B cell (primary cell): Measurements from ENCODE around the gene SCAMP3. TPM values are rescaled to one million over a fixed set of nuclear protein-coding genes. Genes with fewer than 3 reads are reported as not detected.

Experiments used
- ATAC-seq: fragments of 200-7000 bp; cut with Tn5 transposase; one replicate; pipeline ENCODE4 v1.10.0; 2021; ENCODE audit warnings: low read depth, mild to moderate bottlenecking, moderate number of reproducible peaks, moderate library complexity
- CTCF ChIA-PET: fragments of 350-600 bp; sonication (Branson Sonifier 250); formaldehyde crosslinking; loops from one replicate; lab custom pipeline; 2021; ENCODE audit warnings: antibody characterized with exemption, inconsistent platforms; lab: Charles Lee
- POLR2A ChIA-PET: fragments of 350-600 bp; sonication (Branson Sonifier 250); formaldehyde crosslinking; loops from one replicate; lab custom pipeline; 2021; ENCODE audit warnings: antibody characterized with exemption; lab: Charles Lee
- DNase-seq: peaks from one replicate; pipeline ENCODE4 v3.0.0; 2013
- H2AFZ ChIP-seq: 2 replicates; pipeline ENCODE4 v1.6.1; 2012; ENCODE audit warnings: mild to moderate bottlenecking, low read depth, low read length; ENCODE audit not compliant: insufficient read depth, poor library complexity, severe bottlenecking
- H3K27ac ChIP-seq, 2 donors: 1 replicate in 1 of 2; 2 replicates in 1 of 2; pipeline ENCODE4 v1.5.1; 2012 to 2013; ENCODE audit warnings: low read length in 2 of 2, mild to moderate bottlenecking in 2 of 2, moderate library complexity in 1 of 2
- H3K27me3 ChIP-seq, 4 experiments: fragments of 200-600 bp in 1 of 4; sonication (generic) in 1 of 4; replicated peaks in 1 of 4; 1 replicate in 2 of 4; 2 replicates in 2 of 4; pipeline versions ENCODE4 v1.6.1 to v1.7.0; 2013 to 2016; ENCODE audit warnings: low read length in 3 of 4, mild to moderate bottlenecking in 2 of 4, mixed read lengths in 1 of 4, moderate library complexity in 1 of 4; ENCODE audit not compliant: insufficient read depth in 4 of 4, control insufficient read depth in 3 of 4; ENCODE audit errors: control extremely low read depth in 1 of 4
- H3K36me3 ChIP-seq, 2 experiments: replicated peaks in 1 of 2; 1 replicate in 1 of 2; 2 replicates in 1 of 2; pipeline versions ENCODE4 v1.6.1 to v1.7.1; 2013; ENCODE audit warnings: low read length in 1 of 2; ENCODE audit not compliant: insufficient read depth in 2 of 2, control insufficient read depth in 1 of 2; ENCODE audit errors: control extremely low read depth in 1 of 2, extremely low read depth in 1 of 2
- H3K4me1 ChIP-seq, 2 donors: fragments of 200-600 bp in 1 of 2; sonication (generic) in 1 of 2; 1 replicate in 1 of 2; 2 replicates in 1 of 2; pipeline versions ENCODE4 v1.5.1 to v1.6.1; 2013 to 2017; ENCODE audit warnings: low read length in 2 of 2; ENCODE audit not compliant: control insufficient read depth in 2 of 2, insufficient read depth in 2 of 2
- H3K4me2 ChIP-seq: replicated peaks from 2 replicates; pipeline ENCODE3; 2012; ENCODE audit warnings: mild to moderate bottlenecking, low read depth, low read length; ENCODE audit not compliant: poor library complexity, severe bottlenecking
- H3K4me3 ChIP-seq, 5 experiments: fragments of 200-600 bp in 1 of 5; sonication (generic) in 1 of 5; 1 replicate in 3 of 5; 2 replicates in 2 of 5; pipeline versions ENCODE4 v1.5.1 to v1.7.0; 2011 to 2016; ENCODE audit warnings: low read length in 4 of 5, mild to moderate bottlenecking in 4 of 5, low read depth in 2 of 5, control low read depth in 1 of 5, moderate library complexity in 1 of 5; ENCODE audit not compliant: insufficient read depth in 1 of 5; ENCODE audit errors: control extremely low read depth in 1 of 5, extremely low read depth in 1 of 5
- H3K79me2 ChIP-seq: fragments of 200-600 bp; sonication (generic); one replicate; pipeline ENCODE4 v1.6.0; 2016; ENCODE audit warnings: low read length; ENCODE audit not compliant: control insufficient read depth, insufficient read depth
- H3K9ac ChIP-seq: fragments of 200-600 bp; sonication (generic); 2 replicates; pipeline ENCODE4 v1.6.1; 2017; ENCODE audit warnings: mild to moderate bottlenecking, low read length, moderate library complexity
- H3K9me3 ChIP-seq, 3 donors: one replicate each; pipeline versions ENCODE4 v1.6.1 to v1.7.1; 2013; ENCODE audit warnings: low read length in 2 of 3; ENCODE audit not compliant: control insufficient read depth in 2 of 3, insufficient read depth in 1 of 3; ENCODE audit errors: control extremely low read depth in 1 of 3
- H4K20me1 ChIP-seq: 2 replicates; pipeline ENCODE4 v1.6.0; 2012; ENCODE audit warnings: mild to moderate bottlenecking, low read length; ENCODE audit not compliant: insufficient read depth, control insufficient read depth, poor library complexity, severe bottlenecking
- H3K27ac Mint-ChIP-seq: one replicate; pipeline ENCODE4 v1.8.0; 2021; ENCODE audit warnings: mixed read lengths
- H3K27me3 Mint-ChIP-seq: one replicate; pipeline ENCODE4 v1.8.0; 2021; ENCODE audit warnings: mixed read lengths
- H3K4me1 Mint-ChIP-seq: one replicate; pipeline ENCODE4 v1.8.0; 2021; ENCODE audit warnings: mixed read lengths
- H3K4me3 Mint-ChIP-seq: one replicate; pipeline ENCODE4 v1.8.0; 2021; ENCODE audit warnings: mixed read lengths
- H3K9me3 Mint-ChIP-seq: one replicate; pipeline ENCODE4 v1.8.0; 2022; ENCODE audit warnings: mixed read lengths; ENCODE audit not compliant: insufficient read depth
- CTCF ChIP-seq: fragments of 200-600 bp; IDR thresholded peaks from one replicate; pipeline ENCODE4 v1.8.0; 2022; ENCODE audit warnings: antibody characterized with exemption, mild to moderate bottlenecking
- EZH2 ChIP-seq: IDR thresholded peaks from 2 replicates; pipeline ENCODE4 v1.6.1; 2012; ENCODE audit warnings: borderline replicate concordance, low read depth, mild to moderate bottlenecking, moderate library complexity, low read length; ENCODE audit not compliant: insufficient read depth, poor library complexity, severe bottlenecking
- WGBS: methylation state at CpG from one replicate; pipeline ENCODE4 v1.1.5; 2013; ENCODE audit warnings: missing lambda C conversion rate; ENCODE audit not compliant: insufficient coverage; 5-methylcytosine and 5-hydroxymethylcytosine counted together
- intact Hi-C: fragments of 100-400 bp; cut with micrococcal nuclease; formaldehyde crosslinking; loops from one replicate; pipeline ENCODE4 v1.10.0; 2022
- polyA plus RNA-seq: library from polyadenylated mRNA; depleted of rRNA; stranded (reverse); fragments of >200 nt; gene quantifications from 2 replicates; pipeline ENCODE4 v1.2.3, GENCODE V29; 2012
- total RNA-seq, 2 donors: library from RNA; stranded (reverse); fragments of 120-200 nt in 1 of 2; gene quantifications; 1 replicate in 1 of 2; 2 replicates in 1 of 2; pipeline versions ENCODE4 v1.2.3 to v1.2.4, GENCODE V29; 2013 to 2022

The SCAMP3 gene
- total and polyA plus RNA-seq, 2 donors (not counting 1 experiment from before 2014, with no cell fraction given): 79.8 to 107 TPM

GRCh38 chr1:155304558-155305063, 42.5 kb upstream of the SCAMP3 start:
- Histone ChIP-seq H3K9me3 (peaks cover 0 to under 1% (median 0%) of the 10 kb centered on the region in 3 donors), H3K27me3 (no peaks in the 10 kb centered on the region), H3K27ac (no peak overlapping the region), H3K4me2 (no peak overlapping the region), H2AFZ (no peak overlapping the region), H4K20me1 (no peaks in the 10 kb centered on the region), H3K79me2 (peaks cover 10% of the 10 kb centered on the region), H3K4me3 (no peak overlapping the region), H3K4me1 (peaks cover 5 to 16% of the 10 kb centered on the region in 2 donors), H3K9ac (no peak overlapping the region), H3K36me3 (no peaks in the 10 kb centered on the region)
- WGBS: 95% methylated on average over 5 of the region's 11 CpGs
- Mint-ChIP-seq H3K9me3 (no peaks in the 10 kb centered on the region), H3K4me1 (peaks cover 11% of the 10 kb centered on the region), H3K27ac (no peak overlapping the region), H3K27me3 (peaks cover 4% of the 10 kb centered on the region), H3K4me3 (no peak overlapping the region)
- ChIA-PET POLR2A (no interaction called here), CTCF (interaction anchor here (1.9 to 5.0 kb wide), 3 partner anchors 14 to 54 kb away, joined by 5 to 46 read pairs (median 31); no protein-coding TSS in a partner anchor)
- ATAC-seq (no peak), DNase-seq (no peak)
- no peak for TF ChIP-seq CTCF
- no peak for TF ChIP-seq EZH2
- intact Hi-C loops: loop anchor here (5.0 kb wide), 1 partner anchor 553 kb away; the partner anchor contains the start of genes GON4L and SYT11

GRCh38 chr1:155301342-155301841, 39.2 kb upstream of the SCAMP3 start, which contains the start of gene PKLR:
TSS of gene PKLR (minus strand) at chr1:155301438. CDS start at chr1:155301395, 43 bp downstream.
- ATAC-seq: no peak
- H3K79me2 ChIP-seq: no peaks in the 10 kb centered on the region
- H3K9ac ChIP-seq: no peak within 1 kb of the TSS
- Mint-ChIP-seq H3K9me3 (no peaks in the 10 kb centered on the region), H3K4me1 (no peaks in the 10 kb centered on the region), H3K4me3 (no peak within 1 kb of the TSS), H3K27me3 (peaks cover 17% of the 10 kb centered on the region), H3K27ac (no peak within 1 kb of the TSS)
- no peak within 1 kb of the TSS for H3K4me2 ChIP-seq
- no peak for TF ChIP-seq EZH2
- TF ChIP-seq CTCF: no peak
- no peaks in the 10 kb centered on the region for H3K9me3 ChIP-seq
- no peak within 1 kb of the TSS for H3K4me3 ChIP-seq
- ChIA-PET CTCF (interaction anchor here (1.5 kb wide), 1 partner anchor 21 kb away, joined by 4 read pairs; no protein-coding TSS in a partner anchor), POLR2A (no interaction called here)
- H3K36me3 ChIP-seq: no peaks in the 10 kb centered on the region
- no peak for DNase-seq
- H3K4me1 ChIP-seq: no peaks in the 10 kb centered on the region
- peaks cover 0 to 2% (median under 1%) of the 10 kb centered on the region in 4 experiments for H3K27me3 ChIP-seq
- no peak within 1 kb of the TSS for H3K27ac ChIP-seq
- no peaks in the 10 kb centered on the region for H4K20me1 ChIP-seq
- 100% methylated on average over 2 of the region's 5 CpGs for WGBS
- intact Hi-C loops: no loop called here
- H2AFZ ChIP-seq: no peak within 1 kb of the TSS
